ENCODE measurements around the gene MROH8. TPM values are rescaled to one million over a fixed set of nuclear protein-coding genes. Genes with fewer than 3 reads are reported as not detected.

Gene MROH8
- total and polyA plus RNA-seq, 2 of the 13 experiments (the other 11 are each of a cell fraction or from before 2014, with no cell fraction given) = 2.6 to 5.5 TPM

DNA sequence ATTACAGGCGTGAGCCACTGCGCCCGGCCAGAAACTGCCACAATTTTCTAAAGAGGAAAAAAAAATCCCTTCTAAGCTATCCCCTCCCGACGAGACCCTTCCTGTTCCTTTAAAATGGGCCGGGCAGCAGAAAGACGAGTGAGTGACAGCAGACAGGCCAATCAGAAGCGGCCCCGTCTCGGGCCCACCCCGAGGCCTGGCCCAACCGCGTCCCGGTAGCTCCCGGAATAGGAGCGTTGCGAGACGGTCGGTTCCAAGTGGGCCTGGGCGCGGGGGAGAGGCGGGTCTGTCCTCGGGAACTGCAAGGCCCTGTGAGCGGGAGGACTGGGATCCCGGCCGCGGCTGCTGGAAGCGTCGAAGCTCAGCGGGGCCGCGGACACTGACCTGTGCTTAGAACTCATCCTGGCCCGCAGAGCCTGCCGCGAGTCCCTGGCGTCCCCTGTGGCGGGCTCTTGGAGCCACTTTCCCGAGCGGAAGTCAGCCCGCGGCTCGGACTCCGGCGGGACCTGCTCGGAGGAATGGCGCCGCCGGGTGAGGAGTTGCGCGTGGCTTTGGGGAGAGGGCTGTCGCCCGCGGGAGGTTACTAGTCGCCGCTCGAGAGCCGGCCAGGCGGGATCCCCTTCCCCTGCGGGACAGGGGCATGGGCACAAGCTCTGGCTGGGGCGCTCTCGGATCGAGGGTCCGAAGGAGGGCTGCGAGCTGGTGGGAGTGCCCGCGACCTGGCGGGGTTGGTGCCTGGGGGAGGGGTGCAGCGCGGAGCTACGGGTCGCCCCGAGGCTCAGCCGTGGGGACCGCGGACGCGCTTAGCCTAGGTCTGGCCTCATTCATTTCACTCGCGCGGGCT is at the start of gene MROH8, which contains the start of gene RPN2 (continued):
- TF ChIP-seq, protein P1, sequence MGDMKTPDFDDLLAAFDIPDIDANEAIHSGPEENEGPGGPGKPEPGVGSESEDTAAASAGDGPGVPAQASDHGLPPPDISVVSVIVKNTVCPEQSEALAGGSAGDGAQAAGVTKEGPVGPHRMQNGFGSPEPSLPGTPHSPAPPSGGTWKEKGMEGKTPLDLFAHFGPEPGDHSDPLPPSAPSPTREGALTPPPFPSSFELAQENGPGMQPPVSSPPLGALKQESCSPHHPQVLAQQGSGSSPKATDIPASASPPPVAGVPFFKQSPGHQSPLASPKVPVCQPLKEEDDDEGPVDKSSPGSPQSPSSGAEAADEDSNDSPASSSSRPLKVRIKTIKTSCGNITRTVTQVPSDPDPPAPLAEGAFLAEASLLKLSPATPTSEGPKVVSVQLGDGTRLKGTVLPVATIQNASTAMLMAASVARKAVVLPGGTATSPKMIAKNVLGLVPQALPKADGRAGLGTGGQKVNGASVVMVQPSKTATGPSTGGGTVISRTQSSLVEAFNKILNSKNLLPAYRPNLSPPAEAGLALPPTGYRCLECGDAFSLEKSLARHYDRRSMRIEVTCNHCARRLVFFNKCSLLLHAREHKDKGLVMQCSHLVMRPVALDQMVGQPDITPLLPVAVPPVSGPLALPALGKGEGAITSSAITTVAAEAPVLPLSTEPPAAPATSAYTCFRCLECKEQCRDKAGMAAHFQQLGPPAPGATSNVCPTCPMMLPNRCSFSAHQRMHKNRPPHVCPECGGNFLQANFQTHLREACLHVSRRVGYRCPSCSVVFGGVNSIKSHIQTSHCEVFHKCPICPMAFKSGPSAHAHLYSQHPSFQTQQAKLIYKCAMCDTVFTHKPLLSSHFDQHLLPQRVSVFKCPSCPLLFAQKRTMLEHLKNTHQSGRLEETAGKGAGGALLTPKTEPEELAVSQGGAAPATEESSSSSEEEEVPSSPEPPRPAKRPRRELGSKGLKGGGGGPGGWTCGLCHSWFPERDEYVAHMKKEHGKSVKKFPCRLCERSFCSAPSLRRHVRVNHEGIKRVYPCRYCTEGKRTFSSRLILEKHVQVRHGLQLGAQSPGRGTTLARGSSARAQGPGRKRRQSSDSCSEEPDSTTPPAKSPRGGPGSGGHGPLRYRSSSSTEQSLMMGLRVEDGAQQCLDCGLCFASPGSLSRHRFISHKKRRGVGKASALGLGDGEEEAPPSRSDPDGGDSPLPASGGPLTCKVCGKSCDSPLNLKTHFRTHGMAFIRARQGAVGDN (CRISPR knock-in tag; IDR thresholded peaks at IDR 0.05) = peak; percentile 93
- TF ChIP-seq FOXJ3 (CRISPR knock-in tag; IDR thresholded peaks at IDR 0.05; ENCODE audit: borderline replicate concordance) (peak; percentile 79), POGZ (CRISPR knock-in tag; IDR thresholded peaks at IDR 0.05) (peak; percentile 88; the same call in 1 of the 2 replicates), CHCHD3 (CRISPR knock-in tag; IDR thresholded peaks at IDR 0.05) (peak; percentile 82; the same call in 1 of the 2 replicates), SRF (IDR thresholded peaks at IDR 0.05; ENCODE audit: low read depth, low read length) (peak; percentile 90), NRL (CRISPR knock-in tag; IDR thresholded peaks at IDR 0.05; ENCODE audit: borderline replicate concordance) (peak; percentile 97), ZNF530 (CRISPR knock-in tag; IDR thresholded peaks at IDR 0.05; ENCODE audit: low read depth) (no peak; the same call in 1 of the 2 replicates), PTBP1 (IDR thresholded peaks at IDR 0.05; ENCODE audit: low read depth, low read length, poor library complexity, severe bottlenecking) (no peak), GATAD1 (CRISPR knock-in tag; IDR thresholded peaks at IDR 0.05) (peak; percentile 87), ZKSCAN8 (CRISPR knock-in tag; IDR thresholded peaks at IDR 0.05; ENCODE audit: borderline replicate concordance) (peak; percentile 24; the same call in 1 of the 2 replicates), ZNF777 (CRISPR knock-in tag; IDR thresholded peaks at IDR 0.05) (peak; percentile 41; the same call in 1 of the 2 replicates), KDM5B (CRISPR knock-in tag; IDR thresholded peaks at IDR 0.05; ENCODE audit: borderline replicate concordance) (peak; percentile 96), SUZ12 (IDR thresholded peaks at IDR 0.05; ENCODE audit: low read depth, low read length) (no peak), ZNF839 (CRISPR knock-in tag; IDR thresholded peaks at IDR 0.05; ENCODE audit: borderline replicate concordance) (peak; percentile 65; the same call in 1 of the 2 replicates)
- TF ChIP-seq, protein P2, sequence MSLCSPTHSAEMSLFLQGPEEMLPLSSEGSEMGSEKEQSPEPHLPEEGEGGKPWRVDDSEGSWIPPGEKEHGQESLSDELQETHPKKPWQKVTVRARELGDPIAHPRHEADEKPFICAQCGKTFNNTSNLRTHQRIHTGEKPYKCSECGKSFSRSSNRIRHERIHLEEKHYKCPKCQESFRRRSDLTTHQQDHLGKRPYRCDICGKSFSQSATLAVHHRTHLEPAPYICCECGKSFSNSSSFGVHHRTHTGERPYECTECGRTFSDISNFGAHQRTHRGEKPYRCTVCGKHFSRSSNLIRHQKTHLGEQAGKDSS (CRISPR knock-in tag; IDR thresholded peaks at IDR 0.05; ENCODE audit: borderline replicate concordance, low read depth) = peak; percentile 84; the same call in 1 of the 2 replicates
- TF ChIP-seq, protein P3, sequence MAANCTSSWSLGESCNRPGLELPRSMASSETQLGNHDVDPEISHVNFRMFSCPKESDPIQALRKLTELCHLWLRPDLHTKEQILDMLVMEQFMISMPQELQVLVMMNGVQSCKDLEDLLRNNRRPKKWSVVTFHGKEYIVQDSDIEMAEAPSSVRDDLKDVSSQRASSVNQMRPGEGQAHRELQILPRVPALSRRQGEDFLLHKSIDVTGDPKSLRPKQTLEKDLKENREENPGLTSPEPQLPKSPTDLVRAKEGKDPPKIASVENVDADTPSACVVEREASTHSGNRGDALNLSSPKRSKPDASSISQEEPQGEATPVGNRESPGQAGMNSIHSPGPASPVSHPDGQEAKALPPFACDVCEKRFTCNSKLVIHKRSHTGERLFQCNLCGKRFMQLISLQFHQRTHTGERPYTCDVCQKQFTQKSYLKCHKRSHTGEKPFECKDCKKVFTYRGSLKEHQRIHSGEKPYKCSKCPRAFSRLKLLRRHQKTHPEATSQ (CRISPR knock-in tag; IDR thresholded peaks at IDR 0.05; ENCODE audit: borderline replicate concordance) = peak; percentile 55; the same call in 1 of the 2 replicates
- TF ChIP-seq, protein P4, sequence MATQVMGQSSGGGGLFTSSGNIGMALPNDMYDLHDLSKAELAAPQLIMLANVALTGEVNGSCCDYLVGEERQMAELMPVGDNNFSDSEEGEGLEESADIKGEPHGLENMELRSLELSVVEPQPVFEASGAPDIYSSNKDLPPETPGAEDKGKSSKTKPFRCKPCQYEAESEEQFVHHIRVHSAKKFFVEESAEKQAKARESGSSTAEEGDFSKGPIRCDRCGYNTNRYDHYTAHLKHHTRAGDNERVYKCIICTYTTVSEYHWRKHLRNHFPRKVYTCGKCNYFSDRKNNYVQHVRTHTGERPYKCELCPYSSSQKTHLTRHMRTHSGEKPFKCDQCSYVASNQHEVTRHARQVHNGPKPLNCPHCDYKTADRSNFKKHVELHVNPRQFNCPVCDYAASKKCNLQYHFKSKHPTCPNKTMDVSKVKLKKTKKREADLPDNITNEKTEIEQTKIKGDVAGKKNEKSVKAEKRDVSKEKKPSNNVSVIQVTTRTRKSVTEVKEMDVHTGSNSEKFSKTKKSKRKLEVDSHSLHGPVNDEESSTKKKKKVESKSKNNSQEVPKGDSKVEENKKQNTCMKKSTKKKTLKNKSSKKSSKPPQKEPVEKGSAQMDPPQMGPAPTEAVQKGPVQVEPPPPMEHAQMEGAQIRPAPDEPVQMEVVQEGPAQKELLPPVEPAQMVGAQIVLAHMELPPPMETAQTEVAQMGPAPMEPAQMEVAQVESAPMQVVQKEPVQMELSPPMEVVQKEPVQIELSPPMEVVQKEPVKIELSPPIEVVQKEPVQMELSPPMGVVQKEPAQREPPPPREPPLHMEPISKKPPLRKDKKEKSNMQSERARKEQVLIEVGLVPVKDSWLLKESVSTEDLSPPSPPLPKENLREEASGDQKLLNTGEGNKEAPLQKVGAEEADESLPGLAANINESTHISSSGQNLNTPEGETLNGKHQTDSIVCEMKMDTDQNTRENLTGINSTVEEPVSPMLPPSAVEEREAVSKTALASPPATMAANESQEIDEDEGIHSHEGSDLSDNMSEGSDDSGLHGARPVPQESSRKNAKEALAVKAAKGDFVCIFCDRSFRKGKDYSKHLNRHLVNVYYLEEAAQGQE (IDR thresholded peaks at IDR 0.05; ENCODE audit: borderline replicate concordance in 1 of 2, low read depth in 1 of 2, low read length in 2 of 2) = peak in 1 of 2 experiments; percentile 15; a peak in 1 of 4 replicates

Measured in HepG2 (cell line).